ENCODE measurements around the gene NCOA6.
A peak's percentile ranks its signal among the peaks of the same experiment; 100 is the strongest.
"Not testable (repeated sequence)": the region's sequence is repeated elsewhere in the genome, so short reads cannot be mapped to it uniquely, and the experiment has no call there.

The NCOA6 gene

GRCh38 chr20:34824806-34825529 lies 483 bp downstream of the NCOA6 start:
- peak; percentile 54 to 59 for DNase-seq

- peak; percentile 78 to 82 for DNase-seq
Observed at GRCh38 chr20:34824452-34824805, 1.0 kb downstream of the NCOA6 start.

GRCh38 chr20:34824026-34824425 lies 1.4 kb downstream of the NCOA6 start:
- DNase-seq = no peak

- DNase-seq = no peak
Observed at GRCh38 chr20:34820805-34821578, 4.5 kb downstream of the NCOA6 start.

GRCh38 chr20:34817801-34818200 lies 7.7 kb downstream of the NCOA6 start:
- DNase-seq = no peak

GRCh38 chr20:34817072-34817471 lies 8.4 kb downstream of the NCOA6 start:
- no peak for DNase-seq

- DNase-seq = no peak
Observed at GRCh38 chr20:34815636-34816035, 9.8 kb downstream of the NCOA6 start.

GRCh38 chr20:34808583-34808982 lies 16.9 kb downstream of the NCOA6 start:
- DNase-seq = no peak

GRCh38 chr20:34807944-34808465 lies 17.4 kb downstream of the NCOA6 start:
- not testable (repeated sequence) for DNase-seq

- DNase-seq = no peak
Observed at GRCh38 chr20:34806255-34806654, 19.2 kb downstream of the NCOA6 start.

- no peak for DNase-seq
Observed at GRCh38 chr20:34798871-34799270, 26.6 kb downstream of the NCOA6 start.

GRCh38 chr20:34798328-34798727 lies 27.1 kb downstream of the NCOA6 start:
- no peak for DNase-seq

- DNase-seq = no peak
Observed at GRCh38 chr20:34797012-34797995, 28.1 kb downstream of the NCOA6 start.

- DNase-seq = no peak
Observed at GRCh38 chr20:34794006-34794585, 31.4 kb downstream of the NCOA6 start.

GRCh38 chr20:34792687-34793363 lies 32.6 kb downstream of the NCOA6 start:
- DNase-seq = no peak

- DNase-seq = no peak
Observed at GRCh38 chr20:34791289-34792020, 34.0 kb downstream of the NCOA6 start.

- no peak for DNase-seq
Observed at GRCh38 chr20:34781220-34781619, 44.2 kb downstream of the NCOA6 start.

- DNase-seq = not testable (repeated sequence)
Observed at GRCh38 chr20:34780291-34780690, 45.2 kb downstream of the NCOA6 start.

GRCh38 chr20:34776177-34776576 lies 49.3 kb downstream of the NCOA6 start:
- DNase-seq = no peak

GRCh38 chr20:34774886-34775285 lies 50.6 kb downstream of the NCOA6 start:
- DNase-seq = no peak

GRCh38 chr20:34774449-34774848 lies 51.0 kb downstream of the NCOA6 start:
- DNase-seq = no peak

Data from activated CD4-positive, alpha-beta T cell treated with anti-CD3 and anti-CD28 coated beads, Interleukin-2, amount 50 U/mL, for 4 hours (primary cell).